Neural cell (in vitro differentiated cells): Measurements from ENCODE around the gene GABRQ. TPM values are rescaled to one million over a fixed set of nuclear protein-coding genes. Genes with fewer than 3 reads are reported as not detected.

Experiments used
- H2AFZ ChIP-seq: fragments of 200-600, 300-800 bp; sonication (generic), shearing (Covaris generic); 2 replicates; pipeline ENCODE4 v1.6.0; 2014; ENCODE audit warnings: low read depth, mild to moderate bottlenecking, antibody characterized with exemption, low read length, moderate library complexity
- H3F3A ChIP-seq: fragments of 200-600 bp; shearing (Covaris generic); 2 replicates; pipeline ENCODE4 v1.6.1; 2016; ENCODE audit warnings: mild to moderate bottlenecking, moderate library complexity, mixed read lengths, antibody characterized with exemption, low read length; ENCODE audit not compliant: insufficient read depth, poor library complexity, severe bottlenecking
- H3K27ac ChIP-seq: fragments of 200-600, 300-800 bp; sonication (generic), shearing (Covaris generic); 2 replicates; pipeline ENCODE4 v1.5.1; 2014; ENCODE audit warnings: mild to moderate bottlenecking, low read length, moderate library complexity
- H3K27me3 ChIP-seq: fragments of 300-800, 200-600 bp; sonication (generic), shearing (Covaris generic); 2 replicates; pipeline ENCODE4 v1.6.0; 2014; ENCODE audit warnings: mild to moderate bottlenecking, low read depth, low read length, moderate library complexity; ENCODE audit not compliant: insufficient read depth
- H3K36me3 ChIP-seq: fragments of 300-800, 200-600 bp; sonication (generic), shearing (Covaris generic); 2 replicates; pipeline ENCODE4 v1.5.1; 2014; ENCODE audit warnings: mild to moderate bottlenecking, antibody characterized with exemption, low read length, moderate library complexity; ENCODE audit not compliant: insufficient read depth
- H3K4me2 ChIP-seq: fragments of 300-800, 200-600 bp; sonication (generic), shearing (Covaris generic); 2 replicates; pipeline ENCODE4 v1.6.0; 2014; ENCODE audit warnings: mild to moderate bottlenecking, low read length
- H3K4me3 ChIP-seq: fragments of 300-800, 200-600 bp; sonication (generic), shearing (Covaris generic); 2 replicates; pipeline ENCODE4 v1.5.1; 2014; ENCODE audit warnings: mild to moderate bottlenecking, low read length, moderate library complexity
- H3K79me2 ChIP-seq: fragments of 200-600 bp; shearing (Covaris generic); replicated peaks from 2 replicates; pipeline ENCODE4 v1.6.0; 2014; ENCODE audit warnings: mild to moderate bottlenecking, low read length, moderate library complexity; ENCODE audit not compliant: insufficient read depth
- H3K9ac ChIP-seq: fragments of 300-800, 200-600 bp; sonication (generic), shearing (Covaris generic); 2 replicates; pipeline ENCODE4 v1.6.1; 2016; ENCODE audit warnings: mild to moderate bottlenecking, low read length, mixed read lengths
- H3K9me2 ChIP-seq: fragments of 200-600 bp; shearing (Covaris generic); 2 replicates; pipeline ENCODE4 v1.6.1; 2016; ENCODE audit warnings: mild to moderate bottlenecking, low read length, mixed read lengths; ENCODE audit not compliant: insufficient read depth
- H3K9me3 ChIP-seq: fragments of 200-600, 300-800 bp; sonication (generic), shearing (Covaris generic); 2 replicates; pipeline ENCODE4 v1.6.1; 2016; ENCODE audit warnings: mild to moderate bottlenecking, mixed run types, low read length, moderate library complexity, mixed read lengths
- H4K20me1 ChIP-seq: fragments of 200-600 bp; shearing (Covaris generic); 2 replicates; pipeline ENCODE4 v1.6.1; 2016; ENCODE audit warnings: mild to moderate bottlenecking, mixed run types; ENCODE audit not compliant: insufficient read depth
- CTCF ChIP-seq: fragments of 450-650 bp; IDR thresholded peaks from 2 replicates; pipeline ENCODE4 v1.5.1; 2014; ENCODE audit warnings: antibody characterized with exemption, mild to moderate bottlenecking, moderate library complexity; ENCODE audit not compliant: poor library complexity, severe bottlenecking
- EP300 ChIP-seq: fragments of 450-650 bp; conservative IDR thresholded peaks from 2 replicates; pipeline ENCODE4 v1.6.1; 2014; ENCODE audit warnings: antibody characterized with exemption, mild to moderate bottlenecking, moderate library complexity; ENCODE audit not compliant: poor library complexity, severe bottlenecking
- EZH2 ChIP-seq: fragments of 200-600, 300-800 bp; shearing (Covaris generic), sonication (generic); IDR thresholded peaks from 2 replicates; pipeline ENCODE4 v1.6.1; 2014; ENCODE audit warnings: antibody characterized with exemption, low read length, borderline replicate concordance, mild to moderate bottlenecking; ENCODE audit not compliant: insufficient read depth, poor library complexity, severe bottlenecking
- MXI1 ChIP-seq: fragments of 450-650 bp; conservative IDR thresholded peaks from 2 replicates; pipeline ENCODE4 v1.6.1; 2014; ENCODE audit warnings: antibody characterized with exemption, mild to moderate bottlenecking; ENCODE audit not compliant: poor library complexity, severe bottlenecking
- POLR2AphosphoS5 ChIP-seq: IDR thresholded peaks from 2 replicates; pipeline ENCODE4 v1.6.1; 2012
- RAD21 ChIP-seq: fragments of 450-650 bp; conservative IDR thresholded peaks from 2 replicates; pipeline ENCODE4 v1.6.1; 2014; ENCODE audit warnings: antibody characterized with exemption, mild to moderate bottlenecking, moderate library complexity
- REST ChIP-seq: IDR thresholded peaks from 2 replicates; pipeline ENCODE4 v1.6.1; 2012; ENCODE audit warnings: borderline replicate concordance
- SMC3 ChIP-seq: fragments of 450-650 bp; conservative IDR thresholded peaks from 2 replicates; pipeline ENCODE4 v1.6.1; 2014; ENCODE audit warnings: antibody characterized with exemption, mild to moderate bottlenecking, moderate library complexity; ENCODE audit not compliant: poor library complexity
- TAF1 ChIP-seq: IDR thresholded peaks from 2 replicates; pipeline ENCODE4 v1.6.1; 2012; ENCODE audit warnings: low read depth
- polyA minus RNA-seq: library from RNA; depleted of rRNA, polyadenylated mRNA; stranded (reverse); fragments of >200 nt; gene quantifications from 2 replicates; pipeline ENCODE4 v1.2.3, GENCODE V29; 2014
- polyA plus RNA-seq: library from polyadenylated mRNA; depleted of rRNA; stranded (reverse); fragments of >200 nt; gene quantifications from 2 replicates; pipeline ENCODE4 v1.2.3, GENCODE V29; 2014

The GABRQ gene
- 1.0 and 1.2 TPM in 2 replicates for polyA plus RNA-seq
- 3.2 and 4.3 TPM in 2 replicates for polyA minus RNA-seq

- H3K4me3 ChIP-seq = peak within 1 kb of the TSS; percentile 66
- no peaks in the 10 kb centered on the region for H3K79me2 ChIP-seq
- H3K9me3 ChIP-seq = no peaks in the 10 kb centered on the region
- H2AFZ ChIP-seq = no peak within 1 kb of the TSS
- H3K27me3 ChIP-seq = peaks cover 7% of the 10 kb centered on the region
- H3K27ac ChIP-seq = no peak within 1 kb of the TSS
- H4K20me1 ChIP-seq = no peaks in the 10 kb centered on the region
- no peak within 1 kb of the TSS for H3K4me2 ChIP-seq
- no peaks in the 10 kb centered on the region for H3F3A ChIP-seq
- H3K9ac ChIP-seq = peak within 1 kb of the TSS; percentile 39
- no peaks in the 10 kb centered on the region for H3K9me2 ChIP-seq
- TF ChIP-seq CTCF (no peak), MXI1 (no peak), SMC3 (no peak), RAD21 (no peak), EZH2 (no peak), EP300 (no peak), TAF1 (peak; percentile 49), REST (no peak), POLR2AphosphoS5 (peak; percentile 22)
- H3K36me3 ChIP-seq = no peaks in the 10 kb centered on the region
Measured at GRCh38 chrX:152637649-152638442, at the start of gene GABRQ. TSS of gene GABRQ (plus strand) at chrX:152637895. CDS start at chrX:152638203, 308 bp downstream.

- TF ChIP-seq EP300 (no peak), CTCF (no peak), MXI1 (no peak), TAF1 (no peak), EZH2 (no peak), REST (no peak), SMC3 (no peak), RAD21 (no peak), POLR2AphosphoS5 (no peak)
- H3K9ac ChIP-seq = no peak overlapping the region
- H3K4me2 ChIP-seq = no peak overlapping the region
- no peaks in the 10 kb centered on the region for H3K36me3 ChIP-seq
- H3K9me3 ChIP-seq = no peaks in the 10 kb centered on the region
- no peaks in the 10 kb centered on the region for H3K27me3 ChIP-seq
- no peaks in the 10 kb centered on the region for H3F3A ChIP-seq
- H3K4me3 ChIP-seq = no peak overlapping the region
- no peaks in the 10 kb centered on the region for H3K79me2 ChIP-seq
- H3K9me2 ChIP-seq = no peaks in the 10 kb centered on the region
- H3K27ac ChIP-seq = no peak overlapping the region
- H4K20me1 ChIP-seq = no peaks in the 10 kb centered on the region
- no peak overlapping the region for H2AFZ ChIP-seq
Measured at GRCh38 chrX:152588206-152588605, 49.5 kb upstream of the GABRQ start.
